HEK293 (cell line): ENCODE data around the gene CASQ2.

Experiments
- CTCF ChIA-PET: fragments of 350-600 bp; formaldehyde crosslinking; extraction: SDS; loops from one replicate; lab custom pipeline; 2021; ENCODE audit warnings: antibody characterized with exemption; lab: Yijun Ruan, JAX
- POLR2A ChIA-PET: fragments of 300-600 bp; formaldehyde crosslinking; extraction: SDS; loops from one replicate; lab custom pipeline; 2020; ENCODE audit warnings: antibody characterized with exemption, inconsistent platforms; lab: Yijun Ruan, JAX
- H3K27ac ChIP-seq: fragments of 200-500 bp; sonication (Bioruptor generic); 2 replicates; pipeline ENCODE4 v1.5.1; 2014; ENCODE audit warnings: low read depth, low read length, control low read depth, inconsistent platforms; ENCODE audit errors: extremely low read depth
- H3K36me3 ChIP-seq, 2 experiments: fragments of 200-500 bp in 1 of 2; sonication (Bioruptor generic) in 1 of 2; 1 replicate in 1 of 2; 2 replicates in 1 of 2; pipeline ENCODE4 v1.5.1; 2014 to 2017; ENCODE audit warnings: inconsistent platforms in 2 of 2, low read length in 2 of 2; ENCODE audit not compliant: control insufficient read depth in 2 of 2, insufficient read depth in 1 of 2
- H3K4me1 ChIP-seq: fragments of 200-500 bp; sonication (Bioruptor generic); 2 replicates; pipeline ENCODE4 v1.5.1; 2014; ENCODE audit warnings: mild to moderate bottlenecking, low read length, inconsistent platforms; ENCODE audit not compliant: control insufficient read depth, insufficient read depth
- H3K4me3 ChIP-seq: 2 replicates; pipeline ENCODE4 v1.5.1; 2011; ENCODE audit warnings: low read depth, mild to moderate bottlenecking, control low read depth, low read length, moderate library complexity
- H3K9me3 ChIP-seq: fragments of 200-500 bp; sonication (Bioruptor generic); 2 replicates; pipeline ENCODE4 v1.5.1; 2014; ENCODE audit warnings: low read depth, low read length, inconsistent platforms; ENCODE audit not compliant: control insufficient read depth, insufficient read depth
- HOXA7 ChIP-seq: sonication (generic); formaldehyde crosslinking; IDR thresholded peaks from 2 replicates; pipeline ENCODE4 v1.8.1; 2022; ENCODE audit warnings: missing genetic modification reagents, borderline replicate concordance
- HOXD13 ChIP-seq: sonication (generic); formaldehyde crosslinking; IDR thresholded peaks from 2 replicates; pipeline ENCODE4 v1.8.0; 2022; ENCODE audit warnings: missing genetic modification reagents, borderline replicate concordance
- TSHZ1 ChIP-seq: fragments of 450-650 bp; formaldehyde crosslinking; IDR thresholded peaks from 2 replicates; pipeline ENCODE4 v1.5.1; 2016; ENCODE audit warnings: missing biosample characterization, missing genetic modification characterization, borderline replicate concordance
- ZFHX2 ChIP-seq: fragments of 450-650 bp; formaldehyde crosslinking; conservative IDR thresholded peaks from 2 replicates; pipeline ENCODE4 v1.5.1; 2016; ENCODE audit warnings: missing biosample characterization, missing genetic modification characterization
- ZNF10 ChIP-seq: fragments of 450-650 bp; formaldehyde crosslinking; IDR thresholded peaks from 2 replicates; pipeline ENCODE4 v1.5.1; 2017; ENCODE audit warnings: missing biosample characterization, missing genetic modification characterization
- ZNF174 ChIP-seq: fragments of 450-650 bp; formaldehyde crosslinking; IDR thresholded peaks from 2 replicates; pipeline ENCODE4 v1.5.0; 2017; ENCODE audit warnings: missing biosample characterization, mild to moderate bottlenecking, missing genetic modification characterization
- ZNF221 ChIP-seq: fragments of 450-650 bp; formaldehyde crosslinking; IDR thresholded peaks from 2 replicates; pipeline ENCODE4 v1.5.1; 2017; ENCODE audit warnings: missing biosample characterization, missing genetic modification characterization, borderline replicate concordance
- ZNF23 ChIP-seq: fragments of 450-650 bp; formaldehyde crosslinking; IDR thresholded peaks from 2 replicates; pipeline ENCODE4 v1.5.1; 2016; ENCODE audit warnings: missing biosample characterization, missing genetic modification characterization, borderline replicate concordance
- ZNF324 ChIP-seq: fragments of 450-650 bp; formaldehyde crosslinking; IDR thresholded peaks from 2 replicates; pipeline ENCODE4 v1.5.1; 2016; ENCODE audit warnings: missing biosample characterization, missing genetic modification characterization
- ZNF350 ChIP-seq: fragments of 450-650 bp; formaldehyde crosslinking; IDR thresholded peaks from 2 replicates; pipeline ENCODE4 v1.5.0; 2017; ENCODE audit warnings: missing biosample characterization, mild to moderate bottlenecking, missing genetic modification characterization
- ZNF394 ChIP-seq: fragments of 450-650 bp; formaldehyde crosslinking; IDR thresholded peaks from 2 replicates; pipeline ENCODE4 v1.5.1; 2016; ENCODE audit warnings: missing biosample characterization, missing genetic modification characterization, mild to moderate bottlenecking, moderate library complexity, borderline replicate concordance
- ZNF398 ChIP-seq: fragments of 450-650 bp; formaldehyde crosslinking; IDR thresholded peaks from 2 replicates; pipeline ENCODE4 v1.5.1; 2017; ENCODE audit warnings: missing biosample characterization, missing genetic modification characterization
- ZNF473 ChIP-seq: fragments of 450-650 bp; formaldehyde crosslinking; IDR thresholded peaks from 2 replicates; pipeline ENCODE4 v1.5.1; 2017; ENCODE audit warnings: missing biosample characterization, missing genetic modification characterization
- ZNF530 ChIP-seq: fragments of 450-650 bp; formaldehyde crosslinking; IDR thresholded peaks from 2 replicates; pipeline ENCODE4 v1.5.1; 2016; ENCODE audit warnings: low read depth, missing biosample characterization, missing genetic modification characterization
- ZNF555 ChIP-seq: fragments of 450-650 bp; formaldehyde crosslinking; conservative IDR thresholded peaks from 2 replicates; pipeline ENCODE4 v1.5.1; 2017; ENCODE audit warnings: missing biosample characterization, mild to moderate bottlenecking, missing genetic modification characterization, inconsistent platforms
- ZNF639 ChIP-seq: fragments of 450-650 bp; formaldehyde crosslinking; IDR thresholded peaks from 2 replicates; pipeline ENCODE4 v1.5.1; 2016; ENCODE audit warnings: missing biosample characterization, missing genetic modification characterization
- ZNF660 ChIP-seq: fragments of 450-650 bp; IDR thresholded peaks from 2 replicates; pipeline ENCODE4 v1.5.1; 2018; ENCODE audit warnings: missing biosample characterization, mild to moderate bottlenecking, missing genetic modification characterization
- ZSCAN5A ChIP-seq: fragments of 450-650 bp; formaldehyde crosslinking; IDR thresholded peaks from 2 replicates; pipeline ENCODE4 v1.5.1; 2016; ENCODE audit warnings: missing biosample characterization, missing genetic modification characterization
- TF ChIP-seq, protein P1 (sequence below): fragments of 450-650 bp; formaldehyde crosslinking; IDR thresholded peaks from 2 replicates; pipeline ENCODE4 v1.5.1; 2017; ENCODE audit warnings: missing biosample characterization, missing genetic modification characterization
- TF ChIP-seq, protein P2 (sequence below): fragments of 450-650 bp; formaldehyde crosslinking; conservative IDR thresholded peaks from 2 replicates; pipeline ENCODE4 v1.5.1; 2016; ENCODE audit warnings: low read depth, missing biosample characterization, missing genetic modification characterization

CASQ2 gene

GRCh38 chr1:115669886-115670285 lies 98.6 kb downstream of the CASQ2 start (continued):
- TF ChIP-seq ZNF473 (tag by site-specific recombination) (no peak), ZNF394 (tag by site-specific recombination) (no peak)
- TF ChIP-seq, protein P1, sequence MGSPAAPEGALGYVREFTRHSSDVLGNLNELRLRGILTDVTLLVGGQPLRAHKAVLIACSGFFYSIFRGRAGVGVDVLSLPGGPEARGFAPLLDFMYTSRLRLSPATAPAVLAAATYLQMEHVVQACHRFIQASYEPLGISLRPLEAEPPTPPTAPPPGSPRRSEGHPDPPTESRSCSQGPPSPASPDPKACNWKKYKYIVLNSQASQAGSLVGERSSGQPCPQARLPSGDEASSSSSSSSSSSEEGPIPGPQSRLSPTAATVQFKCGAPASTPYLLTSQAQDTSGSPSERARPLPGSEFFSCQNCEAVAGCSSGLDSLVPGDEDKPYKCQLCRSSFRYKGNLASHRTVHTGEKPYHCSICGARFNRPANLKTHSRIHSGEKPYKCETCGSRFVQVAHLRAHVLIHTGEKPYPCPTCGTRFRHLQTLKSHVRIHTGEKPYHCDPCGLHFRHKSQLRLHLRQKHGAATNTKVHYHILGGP = no peak

DNA sequence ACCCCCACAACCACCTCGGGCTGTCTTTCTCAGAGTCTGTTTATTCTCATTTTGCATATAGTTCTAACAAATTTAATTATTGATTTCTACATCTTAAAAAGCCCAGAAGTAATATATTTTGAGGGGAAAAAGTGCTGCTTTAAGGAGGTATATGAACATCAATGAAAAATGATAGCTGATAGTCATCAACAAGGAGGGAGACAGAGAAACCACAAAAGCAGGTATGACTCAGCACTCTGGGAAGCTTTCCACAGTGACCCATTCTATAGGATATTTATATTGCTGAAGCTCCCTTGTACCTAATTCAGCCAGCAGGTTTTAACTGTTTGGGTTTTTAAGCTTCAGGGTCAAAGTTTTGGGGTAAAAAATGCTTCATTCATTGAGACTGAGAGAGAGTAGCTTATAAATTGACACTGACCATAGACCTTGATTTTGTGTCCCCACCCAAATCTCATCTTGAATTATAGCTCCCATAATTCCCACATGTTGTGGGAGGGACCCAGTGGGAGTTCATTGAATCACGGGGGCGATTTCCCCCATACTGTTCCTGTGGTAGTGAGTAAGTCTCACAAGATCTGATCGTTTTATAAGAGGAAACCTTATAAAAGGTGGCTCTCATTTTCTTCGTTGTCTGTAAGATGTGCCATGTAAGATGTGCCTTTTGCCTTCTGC lies 99.4 kb downstream of the CASQ2 start:
- CTCF ChIA-PET = interaction anchor here (1.1 kb wide), 1 partner anchor 41 kb away, joined by 3 read pairs; no protein-coding TSS in a partner anchor
- Histone ChIP-seq H3K9me3 (no peaks in the 10 kb centered on the region), H3K36me3 (peaks cover 0 to 52% of the 10 kb centered on the region in 2 experiments; a peak in 1 of 3 replicates), H3K4me3 (no peak overlapping the region), H3K27ac (no peak overlapping the region), H3K4me1 (peaks cover 13% of the 10 kb centered on the region)
- POLR2A ChIA-PET = interaction anchor here (1.1 kb wide), 1 partner anchor 26 kb away, joined by 4 read pairs; no protein-coding TSS in a partner anchor
- TF ChIP-seq ZNF639 (tag by site-specific recombination) (no peak), ZNF350 (no peak), ZNF555 (no peak), ZNF23 (tag by site-specific recombination) (no peak), ZNF10 (tag by site-specific recombination) (no peak), ZFHX2 (tag by site-specific recombination) (peak; percentile 64), ZSCAN5A (no peak), ZNF660 (tag by site-specific recombination) (peak; percentile 99), ZNF530 (tag by site-specific recombination) (no peak), ZNF324 (no peak), TSHZ1 (tag by site-specific recombination) (no peak), HOXD13 (no peak), ZNF394 (tag by site-specific recombination) (0 out of 2 replicates have a peak, but pooled peaks have one; percentile 25), ZNF221 (tag by site-specific recombination) (no peak), ZNF398 (tag by site-specific recombination) (no peak), ZNF174 (tag by site-specific recombination) (no peak), HOXA7 (CRISPR knock-in tag) (no peak)
- TF ChIP-seq, protein P2, sequence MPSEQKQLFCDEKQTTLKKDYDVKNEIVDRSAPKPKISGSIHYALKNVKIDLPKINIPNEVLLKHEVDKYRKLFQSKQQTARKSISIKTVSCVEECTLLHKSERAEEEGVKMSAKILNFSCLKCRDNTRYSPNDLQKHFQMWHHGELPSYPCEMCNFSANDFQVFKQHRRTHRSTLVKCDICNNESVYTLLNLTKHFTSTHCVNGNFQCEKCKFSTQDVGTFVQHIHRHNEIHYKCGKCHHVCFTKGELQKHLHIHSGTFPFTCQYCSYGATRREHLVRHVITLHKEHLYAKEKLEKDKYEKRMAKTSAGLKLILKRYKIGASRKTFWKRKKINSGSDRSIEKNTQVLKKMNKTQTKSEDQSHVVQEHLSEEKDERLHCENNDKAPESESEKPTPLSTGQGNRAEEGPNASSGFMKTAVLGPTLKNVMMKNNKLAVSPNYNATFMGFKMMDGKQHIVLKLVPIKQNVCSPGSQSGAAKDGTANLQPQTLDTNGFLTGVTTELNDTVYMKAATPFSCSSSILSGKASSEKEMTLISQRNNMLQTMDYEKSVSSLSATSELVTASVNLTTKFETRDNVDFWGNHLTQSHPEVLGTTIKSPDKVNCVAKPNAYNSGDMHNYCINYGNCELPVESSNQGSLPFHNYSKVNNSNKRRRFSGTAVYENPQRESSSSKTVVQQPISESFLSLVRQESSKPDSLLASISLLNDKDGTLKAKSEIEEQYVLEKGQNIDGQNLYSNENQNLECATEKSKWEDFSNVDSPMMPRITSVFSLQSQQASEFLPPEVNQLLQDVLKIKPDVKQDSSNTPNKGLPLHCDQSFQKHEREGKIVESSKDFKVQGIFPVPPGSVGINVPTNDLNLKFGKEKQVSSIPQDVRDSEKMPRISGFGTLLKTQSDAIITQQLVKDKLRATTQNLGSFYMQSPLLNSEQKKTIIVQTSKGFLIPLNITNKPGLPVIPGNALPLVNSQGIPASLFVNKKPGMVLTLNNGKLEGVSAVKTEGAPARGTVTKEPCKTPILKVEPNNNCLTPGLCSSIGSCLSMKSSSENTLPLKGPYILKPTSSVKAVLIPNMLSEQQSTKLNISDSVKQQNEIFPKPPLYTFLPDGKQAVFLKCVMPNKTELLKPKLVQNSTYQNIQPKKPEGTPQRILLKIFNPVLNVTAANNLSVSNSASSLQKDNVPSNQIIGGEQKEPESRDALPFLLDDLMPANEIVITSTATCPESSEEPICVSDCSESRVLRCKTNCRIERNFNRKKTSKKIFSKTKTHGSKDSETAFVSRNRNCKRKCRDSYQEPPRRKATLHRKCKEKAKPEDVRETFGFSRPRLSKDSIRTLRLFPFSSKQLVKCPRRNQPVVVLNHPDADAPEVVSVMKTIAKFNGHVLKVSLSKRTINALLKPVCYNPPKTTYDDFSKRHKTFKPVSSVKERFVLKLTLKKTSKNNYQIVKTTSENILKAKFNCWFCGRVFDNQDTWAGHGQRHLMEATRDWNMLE (tag by site-specific recombination) = no peak
